Cardiac muscle cell (in vitro differentiated cells and primary cell): ENCODE results near the gene CYBC1. TPM values are rescaled to one million over a fixed set of nuclear protein-coding genes. Genes with fewer than 3 reads are reported as not detected.
A peak's percentile ranks its signal among the peaks of the same experiment; 100 is the strongest.

Experiments
- DNase-seq, 2 donors: peaks; one replicate each; pipeline versions ENCODE4 v3.0.0 to v3.0.0-alpha.2; 2010 to 2017; ENCODE audit warnings: low read depth in 1 of 2, low spot score in 1 of 2
- H3K27ac ChIP-seq: fragments of 200-600 bp; sonication (generic); 2 replicates; pipeline ENCODE4 v1.5.1; 2016
- H3K27me3 ChIP-seq: fragments of 200-600 bp; sonication (generic); 2 replicates; pipeline ENCODE4 v1.6.0; 2016; ENCODE audit warnings: control low read depth
- H3K36me3 ChIP-seq: fragments of 200-600 bp; sonication (generic); 2 replicates; pipeline ENCODE4 v1.5.1; 2016; ENCODE audit warnings: control low read depth
- H3K4me1 ChIP-seq: fragments of 200-600 bp; sonication (generic); 2 replicates; pipeline ENCODE4 v1.8.1; 2017; ENCODE audit warnings: low read depth, mild to moderate bottlenecking, mixed run types
- H3K4me3 ChIP-seq: fragments of 200-600 bp; sonication (generic); 2 replicates; pipeline ENCODE4 v1.5.1; 2016; ENCODE audit warnings: mild to moderate bottlenecking
- H3K9me3 ChIP-seq: fragments of 200-600 bp; sonication (generic); 2 replicates; pipeline ENCODE4 v1.5.1; 2017; ENCODE audit warnings: low read depth, mild to moderate bottlenecking, control low read depth
- polyA plus RNA-seq: library from polyadenylated mRNA; unstranded; fragments of >200 nt; fragmentation: Nextera tagmentation; extraction: Ambion mirVana; gene quantifications from 2 replicates; pipeline ENCODE4 v1.2.1, GENCODE V29; 2016
- total RNA-seq: library from RNA; depleted of rRNA; stranded (reverse); fragments of >200 nt; gene quantifications from 2 replicates; pipeline ENCODE4 v1.2.3, GENCODE V29; 2016
- TF ChIP-seq, protein P1 (sequence below): IDR thresholded peaks from 2 replicates; pipeline ENCODE4 v1.5.1; 2012; ENCODE audit warnings: low read depth, mild to moderate bottlenecking, low read length

The CYBC1 gene
- total and polyA plus RNA-seq, 2 experiments from 2014 or later = 52.7 to 71.3 TPM

DNA sequence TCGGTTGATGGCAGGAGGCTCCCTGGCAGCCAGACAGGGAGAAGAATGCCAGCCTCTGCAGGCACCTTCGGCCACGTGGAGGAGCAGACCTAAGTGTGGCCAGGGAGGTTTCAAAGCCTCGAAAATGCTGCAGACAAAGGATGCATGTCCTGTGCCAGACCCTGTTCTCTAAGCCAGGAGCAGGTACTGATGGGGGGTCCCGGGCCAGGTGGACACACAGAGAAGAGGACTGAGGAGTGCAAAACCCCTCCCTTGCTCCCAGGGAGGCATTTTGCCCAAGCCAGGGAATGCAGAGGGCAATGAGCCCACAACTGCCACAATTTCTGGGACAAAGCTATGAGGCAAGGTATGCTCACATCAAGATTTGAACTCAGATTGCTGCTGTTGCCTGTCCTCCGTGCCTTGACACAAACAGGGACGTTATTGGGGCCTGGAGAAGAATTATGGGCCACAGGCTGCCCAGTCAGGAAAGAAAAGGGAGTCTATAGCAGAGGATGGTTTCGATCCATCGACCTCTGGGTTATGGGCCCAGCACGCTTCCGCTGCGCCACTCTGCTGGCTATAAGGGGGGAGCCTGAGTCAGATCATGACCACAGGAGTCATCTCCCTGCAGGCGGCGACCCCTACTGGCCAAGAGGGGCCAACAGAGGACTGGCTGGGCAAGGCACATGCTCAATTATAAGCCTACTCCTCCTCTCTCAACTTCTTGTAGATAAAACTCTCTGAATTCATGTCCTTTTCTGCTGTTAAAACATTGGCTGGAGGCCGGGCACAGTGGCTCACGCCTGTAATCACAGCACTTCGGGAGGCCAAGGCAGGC lies 43.9 kb upstream of the CYBC1 start:
- Histone ChIP-seq H3K27me3 (no peaks in the 10 kb centered on the region), H3K36me3 (no peaks in the 10 kb centered on the region), H3K4me1 (no peaks in the 10 kb centered on the region), H3K27ac (peak overlapping the region; percentile 25), H3K9me3 (no peaks in the 10 kb centered on the region), H3K4me3 (no peak overlapping the region)
- DNase-seq = peak; percentile 84 to 94
- TF ChIP-seq, protein P1, sequence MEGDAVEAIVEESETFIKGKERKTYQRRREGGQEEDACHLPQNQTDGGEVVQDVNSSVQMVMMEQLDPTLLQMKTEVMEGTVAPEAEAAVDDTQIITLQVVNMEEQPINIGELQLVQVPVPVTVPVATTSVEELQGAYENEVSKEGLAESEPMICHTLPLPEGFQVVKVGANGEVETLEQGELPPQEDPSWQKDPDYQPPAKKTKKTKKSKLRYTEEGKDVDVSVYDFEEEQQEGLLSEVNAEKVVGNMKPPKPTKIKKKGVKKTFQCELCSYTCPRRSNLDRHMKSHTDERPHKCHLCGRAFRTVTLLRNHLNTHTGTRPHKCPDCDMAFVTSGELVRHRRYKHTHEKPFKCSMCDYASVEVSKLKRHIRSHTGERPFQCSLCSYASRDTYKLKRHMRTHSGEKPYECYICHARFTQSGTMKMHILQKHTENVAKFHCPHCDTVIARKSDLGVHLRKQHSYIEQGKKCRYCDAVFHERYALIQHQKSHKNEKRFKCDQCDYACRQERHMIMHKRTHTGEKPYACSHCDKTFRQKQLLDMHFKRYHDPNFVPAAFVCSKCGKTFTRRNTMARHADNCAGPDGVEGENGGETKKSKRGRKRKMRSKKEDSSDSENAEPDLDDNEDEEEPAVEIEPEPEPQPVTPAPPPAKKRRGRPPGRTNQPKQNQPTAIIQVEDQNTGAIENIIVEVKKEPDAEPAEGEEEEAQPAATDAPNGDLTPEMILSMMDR = peak; percentile 90

DNA sequence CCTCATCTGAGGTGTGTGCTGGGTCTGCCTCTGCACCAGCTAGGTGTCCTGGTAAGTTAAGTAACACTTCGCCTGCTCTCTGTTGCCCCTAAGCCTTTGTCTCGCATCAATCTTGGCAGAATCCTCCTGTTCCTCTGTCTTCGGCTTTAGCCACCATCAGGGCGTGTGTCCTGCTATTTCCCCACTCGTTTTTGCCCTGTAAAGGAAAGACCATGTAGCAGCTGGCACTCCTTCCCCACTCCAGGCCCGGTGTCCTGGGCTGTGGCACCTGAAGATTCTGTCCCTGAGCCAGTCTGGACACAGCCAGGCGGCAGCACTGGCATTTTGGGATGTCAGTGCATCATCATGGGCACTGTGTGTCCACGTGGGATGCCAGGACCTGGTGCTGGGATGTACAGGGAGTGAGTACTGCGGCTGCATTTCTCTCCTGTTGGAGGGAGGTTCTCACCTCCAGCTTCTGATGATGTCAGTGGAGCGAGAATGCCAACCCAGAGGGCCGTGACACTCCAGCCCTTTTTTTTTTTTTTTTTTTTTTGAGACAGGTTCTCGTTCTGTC lies 42.8 kb upstream of the CYBC1 start:
- no peak for DNase-seq

DNA sequence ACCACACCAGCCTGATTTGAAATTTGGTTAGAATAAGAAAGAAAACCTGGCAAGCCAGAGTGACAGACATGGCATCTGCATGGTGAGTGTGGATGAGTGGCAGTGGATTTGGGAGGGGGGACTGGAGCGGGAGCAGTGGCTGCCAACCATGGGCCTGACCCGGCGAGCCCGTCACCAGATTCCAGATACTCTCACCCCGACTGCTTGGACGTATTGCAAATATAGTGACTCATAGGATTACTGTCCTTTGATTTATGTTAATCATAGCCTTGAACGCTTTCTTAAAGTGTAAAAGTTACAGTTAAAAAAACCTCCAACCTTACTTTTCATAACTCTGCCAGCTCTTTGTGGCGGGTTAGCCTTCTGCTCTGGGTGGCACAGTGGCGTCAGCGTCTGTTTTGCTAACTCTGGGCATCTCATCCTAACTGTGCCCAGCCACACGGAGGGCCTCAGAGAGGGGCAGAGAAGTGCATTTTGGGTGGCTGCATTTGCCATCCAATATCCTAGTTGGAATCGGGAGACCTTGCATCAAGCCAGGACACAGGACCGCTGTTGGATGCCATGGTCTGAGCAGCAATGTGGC lies 42.2 kb upstream of the CYBC1 start:
- H3K4me3 ChIP-seq = no peak overlapping the region
- DNase-seq = peak in 1 of 2 donors; percentile 54
- TF ChIP-seq, protein P1 = no peak
- H3K9me3 ChIP-seq = no peaks in the 10 kb centered on the region
- peaks cover 9% of the 10 kb centered on the region for H3K36me3 ChIP-seq
- H3K27ac ChIP-seq = no peak overlapping the region
- no peaks in the 10 kb centered on the region for H3K27me3 ChIP-seq
- H3K4me1 ChIP-seq = no peaks in the 10 kb centered on the region

More for the DNA sequence above, 42.8 kb upstream of the CYBC1 start:
- peaks cover 5% of the 10 kb centered on the region for H3K36me3 ChIP-seq
- no peaks in the 10 kb centered on the region for H3K27me3 ChIP-seq
- TF ChIP-seq, protein P1 = no peak
- H3K4me1 ChIP-seq = no peaks in the 10 kb centered on the region
- no peak overlapping the region for H3K27ac ChIP-seq
- H3K4me3 ChIP-seq = no peak overlapping the region
- H3K9me3 ChIP-seq = no peaks in the 10 kb centered on the region

DNA sequence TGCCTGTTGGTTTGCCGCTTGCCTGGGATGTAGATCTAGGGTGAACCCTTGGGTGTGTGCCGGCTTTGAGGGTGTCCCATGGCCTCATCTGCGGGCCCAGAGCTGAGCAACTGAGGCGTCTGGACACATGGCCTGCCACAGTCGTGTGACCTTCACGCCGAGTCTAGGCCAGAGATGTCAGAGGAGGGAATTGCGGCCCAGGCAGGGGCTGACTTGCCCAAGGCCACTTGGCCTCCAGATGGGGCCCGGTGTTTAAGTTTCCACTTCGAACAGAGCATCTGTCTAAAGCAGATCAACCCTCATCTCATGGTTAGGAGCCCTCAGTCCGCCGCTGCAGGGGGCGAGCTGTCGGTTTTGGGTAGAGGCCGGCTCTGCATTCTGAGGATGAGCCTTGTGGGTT lies 41.0 kb upstream of the CYBC1 start:
- no peaks in the 10 kb centered on the region for H3K27me3 ChIP-seq
- H3K4me1 ChIP-seq = no peaks in the 10 kb centered on the region
- H3K4me3 ChIP-seq = no peak overlapping the region
- no peaks in the 10 kb centered on the region for H3K9me3 ChIP-seq
- DNase-seq = no peak
- TF ChIP-seq, protein P1 = no peak
- H3K27ac ChIP-seq = no peak overlapping the region
- peaks cover 19% of the 10 kb centered on the region for H3K36me3 ChIP-seq

DNA sequence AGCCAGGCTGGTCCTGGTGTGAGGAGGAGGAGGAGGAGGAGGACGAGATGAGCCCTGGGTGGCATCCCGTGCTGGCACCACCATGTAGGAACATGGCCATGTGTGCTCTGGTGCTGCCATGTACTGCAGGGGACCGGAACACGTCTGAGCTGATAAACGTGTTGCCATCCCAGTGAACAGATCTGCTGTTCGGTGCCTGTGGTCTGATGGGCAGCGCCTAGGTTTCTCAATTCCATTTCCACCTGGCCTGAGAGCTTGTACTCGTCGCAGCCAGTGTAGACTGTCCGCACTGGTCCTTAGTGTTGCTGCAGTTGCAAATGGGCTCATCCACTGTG lies 40.6 kb upstream of the CYBC1 start:
- Histone ChIP-seq H3K36me3 (peaks cover 23% of the 10 kb centered on the region), H3K4me3 (no peak overlapping the region), H3K27ac (no peak overlapping the region), H3K27me3 (no peaks in the 10 kb centered on the region), H3K9me3 (no peaks in the 10 kb centered on the region), H3K4me1 (no peaks in the 10 kb centered on the region)
- TF ChIP-seq, protein P1 = no peak
- DNase-seq = no peak
